GM19238 (cell line): Measurements from ENCODE around the gene GREB1L.

Experiments used
- DNase-seq: peaks from one replicate; pipeline ENCODE4 v3.0.0; 2011; ENCODE audit warnings: low spot score; ENCODE audit not compliant: insufficient read length

Gene GREB1L

DNA sequence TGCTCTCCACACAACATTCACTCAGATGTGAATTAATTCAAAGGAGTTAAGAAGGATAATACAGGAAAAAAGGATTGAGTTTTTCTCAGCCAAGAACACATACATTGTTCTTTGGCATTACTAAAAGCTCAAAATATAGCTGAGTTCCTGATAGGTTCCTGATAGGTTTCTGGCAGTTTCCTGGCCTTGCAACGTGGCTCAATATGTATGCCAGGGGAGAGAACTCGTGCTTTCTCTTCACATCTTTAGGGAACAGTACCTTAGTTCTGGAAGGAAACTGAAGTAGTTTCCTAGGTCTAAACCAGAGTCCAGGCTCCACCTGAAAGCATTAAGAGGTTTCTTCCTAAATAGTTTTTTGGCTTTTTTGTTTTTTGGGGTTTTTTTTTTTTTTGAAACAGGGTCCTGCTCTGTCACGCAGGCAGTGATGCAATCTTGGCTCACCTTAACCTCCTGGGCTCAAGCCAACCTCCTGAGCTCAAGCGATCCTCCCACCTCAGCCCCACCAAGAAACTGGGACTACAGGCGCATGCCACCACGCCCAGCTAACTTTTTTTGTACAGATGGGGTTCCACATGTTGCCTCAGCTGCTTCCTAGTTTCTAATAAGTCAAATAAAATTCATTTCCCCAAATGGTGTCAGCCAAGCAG is 315.7 kb downstream of the GREB1L start:
- no peak for DNase-seq

DNA sequence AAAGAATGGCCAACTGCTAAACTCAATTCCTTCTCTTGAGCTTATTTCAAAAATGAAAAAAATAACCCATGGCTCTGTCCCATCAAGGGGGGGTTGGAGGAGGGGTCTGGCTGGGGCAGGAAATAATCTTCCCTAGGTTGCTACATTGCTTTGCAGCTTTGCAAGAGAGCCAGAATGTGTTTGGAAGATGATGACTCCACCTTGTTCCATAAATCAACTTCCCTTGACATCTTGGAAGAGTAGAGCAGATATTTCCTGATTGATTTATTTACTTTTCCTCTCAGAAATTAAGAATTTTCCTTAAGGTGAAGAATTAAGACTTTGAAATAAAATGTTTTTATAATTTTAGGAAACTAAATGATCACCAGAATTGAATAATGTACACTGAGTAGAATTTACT is 317.2 kb downstream of the GREB1L start:
- no peak for DNase-seq

- DNase-seq, result no peak
Observed at GRCh38 chr18:21571772-21572171, 329.7 kb downstream of the GREB1L start.
